ENCODE results near the gene P3H2. TPM values are rescaled to one million over a fixed set of nuclear protein-coding genes. Genes with fewer than 3 reads are reported as not detected.

Gene P3H2
- total and polyA plus RNA-seq, 9 of the 15 experiments (the other 6 are each of a cell fraction or from before 2014, with no cell fraction given): 0.04 to 0.26 (median 0.22) TPM; not detected in 6

GRCh38 chr3:190097617-190098016 is 23.1 kb downstream of the P3H2 start:
- WGBS (ENCODE audit: insufficient coverage, low coverage, missing lambda C conversion rate): 0% methylated on average over 3 of the region's 3 CpGs
- BruUV-seq (replicated peaks): no TSS peak
- CTCF ChIA-PET (ENCODE audit: low intra/inter-chr PET ratio): no interaction called here
- Histone ChIP-seq H3K9me3 (replicated peaks; ENCODE audit: control insufficient read depth, insufficient read depth, low read depth, low read length) (peaks cover 2% of the 10 kb centered on the region; the same call in 1 of the 2 replicates), H3K27me3 (ENCODE audit: control insufficient read depth in 2 of 2, insufficient read depth in 2 of 2, low read length in 2 of 2) (no peaks in the 10 kb centered on the region), H3K4me1 (replicated peaks in 1 of 2; ENCODE audit: control insufficient read depth in 2 of 2, insufficient read depth in 2 of 2, low read length in 2 of 2) (no peaks in the 10 kb centered on the region), H4K20me1 (replicated peaks; ENCODE audit: control insufficient read depth, insufficient read depth, low read length) (no peaks in the 10 kb centered on the region), H3K79me2 (ENCODE audit: control insufficient read depth, insufficient read depth, low read length) (no peaks in the 10 kb centered on the region), H3K4me2 (ENCODE audit: insufficient read depth, low read length) (no peak overlapping the region), H3K36me3 (ENCODE audit: control insufficient read depth, insufficient read depth, low read length) (no peaks in the 10 kb centered on the region), H3K27ac (ENCODE audit: extremely low read depth, low read depth, low read length) (no peak overlapping the region), H3K9ac (ENCODE audit: insufficient read depth in 1 of 2, low read depth in 2 of 2, low read length in 2 of 2) (no peak overlapping the region), H3K9me1 (ENCODE audit: control insufficient read depth, insufficient read depth, low read length) (no peaks in the 10 kb centered on the region), H2AFZ (ENCODE audit: low read depth, low read length) (no peak overlapping the region), H3K4me3 (no peak overlapping the region)
- ATAC-seq (no peak), DNase-seq (ENCODE audit: extremely low read depth in 1 of 4, low spot score in 3 of 4) (no peak), FAIRE-seq (no peak)
- POLR2A ChIA-PET: no interaction called here
- in situ Hi-C loops (cut with MboI): no loop called here
- intact Hi-C loops (cut with micrococcal nuclease): no loop called here
- TF ChIP-seq THRB (CRISPR knock-in tag; conservative IDR thresholded peaks at IDR 0.05) (no peak), ZNF77 (CRISPR knock-in tag; IDR thresholded peaks at IDR 0.05) (no peak), FOXP4 (CRISPR knock-in tag; IDR thresholded peaks at IDR 0.05; ENCODE audit: borderline replicate concordance) (no peak), THRAP3 (IDR thresholded peaks at IDR 0.05; ENCODE audit: borderline replicate concordance) (no peak), ZNF764 (CRISPR knock-in tag; IDR thresholded peaks at IDR 0.05; ENCODE audit: low read depth) (no peak), CCNT2 (IDR thresholded peaks at IDR 0.05; ENCODE audit: borderline replicate concordance, extremely low read depth, insufficient read length, low read depth, low read length) (no peak), STAG1 (CRISPR knock-in tag; IDR thresholded peaks at IDR 0.05; ENCODE audit: borderline replicate concordance) (no peak), CBFB (CRISPR knock-in tag; IDR thresholded peaks at IDR 0.05) (no peak), ZNF785 (CRISPR knock-in tag; IDR thresholded peaks at IDR 0.05) (no peak), NR4A1 (CRISPR knock-in tag; IDR thresholded peaks at IDR 0.05) (no peak), NR4A1 (tag; IDR thresholded peaks at IDR 0.05) (no peak), PCBP2 (IDR thresholded peaks at IDR 0.05; ENCODE audit: low read depth, low read length, poor library complexity, severe bottlenecking) (no peak), ZEB2 (IDR thresholded peaks at IDR 0.05) (no peak), RFX5 (IDR thresholded peaks at IDR 0.05; ENCODE audit: low read depth, low read length) (no peak), ZBTB49 (CRISPR knock-in tag; IDR thresholded peaks at IDR 0.05; ENCODE audit: borderline replicate concordance) (no peak), ATF4 (CRISPR knock-in tag; IDR thresholded peaks at IDR 0.05) (no peak)
